Ovary (tissue), 3 donors: ENCODE results near the gene KMT2B.

Experiments
- CTCF ChIP-seq, 3 donors: fragments of 450-650 bp in 2 of 3; fragments of 200-600 bp in 1 of 3; IDR thresholded peaks; one replicate each; pipeline versions ENCODE4 v1.5.1 to v1.8.0; 2016 to 2022; ENCODE audit warnings: antibody characterized with exemption in 3 of 3, mild to moderate bottlenecking in 1 of 3
- EP300 ChIP-seq: sonication (generic); formaldehyde crosslinking; IDR thresholded peaks from one replicate; pipeline ENCODE4 v1.6.1; 2017; ENCODE audit warnings: antibody characterized with exemption
- POLR2A ChIP-seq: fragments of 450-650 bp; IDR thresholded peaks from one replicate; pipeline ENCODE4 v1.6.1; 2017; ENCODE audit warnings: antibody characterized with exemption, mild to moderate bottlenecking, moderate library complexity
- donor health status: DM: no; HTN: no; CAD: no.

GRCh38 chr19:35689836-35690235 is 28.0 kb upstream of the KMT2B start:
- TF ChIP-seq CTCF (IDR thresholded peaks at IDR 0.05) (no peak), POLR2A (no peak), EP300 (no peak)
